DND-41 (cell line): Measurements from ENCODE around the gene ILK.

Experiments
- ATAC-seq: fragments of 200-7000 bp; cut with Tn5 transposase; 3 replicates; pipeline ENCODE4 v1.9.1; 2021; ENCODE audit warnings: low read depth; ENCODE audit not compliant: insufficient read depth
- DNase-seq: peaks from one replicate; pipeline ENCODE4 v3.0.0-alpha.2; 2020
- H2AFZ ChIP-seq: 2 replicates; pipeline ENCODE4 v1.6.0; 2012; ENCODE audit warnings: low read depth, low read length
- H3K27ac ChIP-seq: 2 replicates; pipeline ENCODE4 v1.5.1; 2012; ENCODE audit warnings: low read length, inconsistent platforms
- H3K27me3 ChIP-seq: fragments of 200-600 bp; sonication (generic); 2 replicates; pipeline ENCODE4 v1.6.0; 2012; ENCODE audit warnings: low read length, mild to moderate bottlenecking, inconsistent platforms; ENCODE audit not compliant: insufficient read depth, poor library complexity
- H3K36me3 ChIP-seq: 2 replicates; pipeline ENCODE4 v1.5.1; 2012; ENCODE audit warnings: low read length, inconsistent platforms; ENCODE audit not compliant: insufficient read depth
- H3K4me1 ChIP-seq: 2 replicates; pipeline ENCODE4 v1.5.1; 2012; ENCODE audit warnings: mild to moderate bottlenecking, low read length; ENCODE audit not compliant: insufficient read depth
- H3K4me2 ChIP-seq: 2 replicates; pipeline ENCODE4 v1.6.0; 2012; ENCODE audit warnings: mild to moderate bottlenecking, moderate library complexity, low read length, inconsistent platforms; ENCODE audit not compliant: insufficient read depth
- H3K4me3 ChIP-seq, 2 experiments: fragments of 200-600 bp in 1 of 2; shearing (Covaris generic) in 1 of 2; 2 replicates each; pipeline ENCODE4 v1.5.1; 2012 to 2016; ENCODE audit warnings: inconsistent platforms in 2 of 2, low read length in 2 of 2, mild to moderate bottlenecking in 2 of 2, low read depth in 1 of 2, moderate library complexity in 1 of 2
- H3K79me2 ChIP-seq: 2 replicates; pipeline ENCODE4 v1.6.0; 2012; ENCODE audit warnings: low read length, inconsistent platforms; ENCODE audit not compliant: insufficient read depth
- H3K9ac ChIP-seq: 2 replicates; pipeline ENCODE4 v1.6.0; 2012; ENCODE audit warnings: low read depth, mild to moderate bottlenecking, inconsistent platforms, low read length, moderate library complexity
- H3K9me3 ChIP-seq: 2 replicates; pipeline ENCODE4 v1.5.1; 2012; ENCODE audit warnings: low read length, moderate library complexity, mild to moderate bottlenecking, inconsistent platforms; ENCODE audit not compliant: insufficient read depth, severe bottlenecking
- H4K20me1 ChIP-seq: 2 replicates; pipeline ENCODE4 v1.6.0; 2012; ENCODE audit warnings: low read length; ENCODE audit not compliant: insufficient read depth
- CTCF ChIP-seq: IDR thresholded peaks from 2 replicates; pipeline ENCODE4 v1.5.1; 2012; ENCODE audit warnings: borderline replicate concordance, low read length, moderate library complexity, mild to moderate bottlenecking; ENCODE audit not compliant: poor library complexity, severe bottlenecking; ENCODE audit errors: extremely low read depth
- EZH2 ChIP-seq: IDR thresholded peaks from 3 replicates; pipeline ENCODE4 v1.6.1; 2012; ENCODE audit warnings: borderline replicate concordance, low read depth, mild to moderate bottlenecking, moderate library complexity, low read length, inconsistent platforms; ENCODE audit not compliant: severe bottlenecking

The ILK gene

DNA sequence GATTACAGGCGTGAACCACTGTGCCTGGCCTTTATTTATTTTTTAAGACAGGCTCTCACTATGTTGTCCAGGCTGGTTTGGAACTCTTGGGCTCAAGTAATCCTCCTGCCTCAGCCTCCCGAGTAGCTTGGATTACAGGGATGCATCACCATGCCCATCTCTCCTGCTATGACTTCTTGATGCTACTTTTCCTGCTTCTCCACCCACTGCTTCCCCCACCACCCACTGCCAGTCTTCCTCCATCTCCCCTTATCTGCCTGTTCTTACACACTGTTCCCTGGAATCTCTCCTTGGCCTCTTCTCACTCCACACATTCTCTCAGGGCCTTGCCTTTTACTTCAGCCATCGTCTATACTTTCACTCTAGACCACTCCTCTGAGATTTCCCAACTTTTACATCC is 32.9 kb downstream of the ILK start:
- ATAC-seq, result no peak

DNA sequence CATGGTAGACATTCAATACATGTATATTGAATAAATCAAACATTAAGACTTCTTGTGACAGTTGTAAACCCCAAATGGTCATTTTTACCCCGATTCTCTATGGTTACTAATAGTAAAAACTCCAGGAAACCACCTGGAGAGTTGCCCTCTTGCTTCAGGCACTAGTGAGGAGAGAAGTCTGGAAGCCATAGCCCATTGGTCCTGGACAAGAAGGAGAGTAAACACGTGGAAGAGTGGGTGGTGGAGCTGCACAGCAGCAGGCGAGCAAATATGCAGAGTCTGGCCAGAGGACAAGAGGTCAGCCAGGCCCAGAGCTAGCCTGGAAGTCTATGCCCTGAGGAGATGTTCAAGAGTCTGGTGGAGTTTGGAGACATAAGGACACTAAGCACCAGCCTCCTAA is 34.3 kb downstream of the ILK start:
- no peak for TF ChIP-seq EZH2
- TF ChIP-seq CTCF, result no peak
- DNase-seq (no peak), ATAC-seq (no peak)
- Histone ChIP-seq H3K4me3 (no peak overlapping the region), H4K20me1 (no peaks in the 10 kb centered on the region), H3K9ac (no peak overlapping the region), H3K9me3 (no peaks in the 10 kb centered on the region), H3K79me2 (no peaks in the 10 kb centered on the region), H3K4me1 (no peaks in the 10 kb centered on the region), H3K36me3 (no peaks in the 10 kb centered on the region), H3K27ac (no peak overlapping the region), H3K4me2 (no peak overlapping the region), H3K27me3 (no peaks in the 10 kb centered on the region), H2AFZ (no peak overlapping the region)

More for the DNA sequence above, 32.9 kb downstream of the ILK start:
- H3K9me3 ChIP-seq, result no peaks in the 10 kb centered on the region
- no peak overlapping the region for H3K9ac ChIP-seq
- H3K27ac ChIP-seq, result no peak overlapping the region
- DNase-seq, result no peak
- no peak overlapping the region for H3K4me3 ChIP-seq
- no peaks in the 10 kb centered on the region for H3K79me2 ChIP-seq
- H3K27me3 ChIP-seq, result no peaks in the 10 kb centered on the region
- H3K36me3 ChIP-seq, result no peaks in the 10 kb centered on the region
- H3K4me2 ChIP-seq, result no peak overlapping the region
- no peaks in the 10 kb centered on the region for H3K4me1 ChIP-seq
- no peak overlapping the region for H2AFZ ChIP-seq
- TF ChIP-seq CTCF (no peak), EZH2 (no peak)
- H4K20me1 ChIP-seq, result no peaks in the 10 kb centered on the region

- H3K27me3 ChIP-seq, result no peaks in the 10 kb centered on the region
- H3K4me1 ChIP-seq, result no peaks in the 10 kb centered on the region
- no peak overlapping the region for H2AFZ ChIP-seq
- no peak overlapping the region for H3K4me2 ChIP-seq
- H3K4me3 ChIP-seq, result no peak overlapping the region
- ATAC-seq (no peak), DNase-seq (no peak)
- peak; percentile 4 for TF ChIP-seq CTCF
- TF ChIP-seq EZH2, result no peak
- H3K79me2 ChIP-seq, result no peaks in the 10 kb centered on the region
- H3K27ac ChIP-seq, result no peak overlapping the region
- H3K9me3 ChIP-seq, result no peaks in the 10 kb centered on the region
- no peaks in the 10 kb centered on the region for H3K36me3 ChIP-seq
- H4K20me1 ChIP-seq, result no peaks in the 10 kb centered on the region
- no peak overlapping the region for H3K9ac ChIP-seq
Measured at GRCh38 chr11:6638429-6638828, 34.9 kb downstream of the ILK start.
